NCI-H226 (cell line): ENCODE data around the gene KIF25.
"Not testable (repeated sequence)": the region's sequence is repeated elsewhere in the genome, so short reads cannot be mapped to it uniquely, and the experiment has no call there.

Experiments used
- DNase-seq: peaks from one replicate; pipeline ENCODE4 v3.0.0-alpha.2; 2015

KIF25 gene

DNA sequence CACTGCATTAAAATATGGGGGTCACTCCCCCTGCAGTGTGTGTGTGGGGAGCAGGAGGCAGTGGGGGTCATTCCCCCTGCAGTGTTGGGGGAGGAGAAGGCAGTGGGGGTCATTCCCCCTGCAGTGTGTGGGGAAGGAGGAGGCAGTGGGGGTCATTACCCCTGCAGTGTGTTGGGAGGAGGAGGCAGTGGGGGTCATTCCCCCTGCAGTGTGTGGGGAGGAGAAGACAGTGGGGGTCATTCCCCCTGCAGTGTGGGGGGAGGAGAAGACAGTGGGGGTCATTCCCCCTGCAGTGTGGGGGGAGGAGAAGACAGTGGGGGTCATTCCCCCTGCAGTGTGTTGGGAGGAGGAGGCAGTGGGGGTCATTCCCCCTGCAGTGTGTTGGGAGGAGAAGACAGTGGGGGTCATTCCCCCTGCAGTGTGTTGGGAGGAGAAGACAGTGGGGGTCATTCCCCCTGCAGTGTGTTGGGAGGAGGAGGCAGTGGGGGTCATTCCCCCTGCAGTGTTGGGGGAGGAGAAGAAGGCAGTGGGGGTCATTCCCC lies 21.3 kb upstream of the KIF25 start:
- DNase-seq: not testable (repeated sequence)

DNA sequence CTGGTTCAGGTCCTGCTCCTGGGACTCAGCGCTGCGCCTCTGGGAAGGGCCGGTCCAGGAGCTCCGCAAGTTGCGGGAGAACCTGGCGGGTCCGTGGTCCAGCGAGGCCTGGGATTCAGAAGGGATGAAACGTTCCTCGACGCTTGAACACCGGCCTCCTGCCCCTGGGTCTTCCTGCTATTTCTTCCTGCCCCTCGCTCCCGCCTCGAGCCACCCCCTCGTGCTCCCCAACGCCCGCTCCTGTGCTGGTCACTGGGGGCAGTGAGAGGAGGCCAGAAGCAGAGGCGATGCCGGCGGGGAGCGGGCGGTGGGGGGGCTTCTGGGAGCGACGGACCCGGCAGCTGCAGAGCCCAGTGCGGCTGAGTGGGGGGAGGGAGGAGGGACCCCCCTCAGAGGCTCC lies 20.8 kb upstream of the KIF25 start:
- DNase-seq: no peak

DNA sequence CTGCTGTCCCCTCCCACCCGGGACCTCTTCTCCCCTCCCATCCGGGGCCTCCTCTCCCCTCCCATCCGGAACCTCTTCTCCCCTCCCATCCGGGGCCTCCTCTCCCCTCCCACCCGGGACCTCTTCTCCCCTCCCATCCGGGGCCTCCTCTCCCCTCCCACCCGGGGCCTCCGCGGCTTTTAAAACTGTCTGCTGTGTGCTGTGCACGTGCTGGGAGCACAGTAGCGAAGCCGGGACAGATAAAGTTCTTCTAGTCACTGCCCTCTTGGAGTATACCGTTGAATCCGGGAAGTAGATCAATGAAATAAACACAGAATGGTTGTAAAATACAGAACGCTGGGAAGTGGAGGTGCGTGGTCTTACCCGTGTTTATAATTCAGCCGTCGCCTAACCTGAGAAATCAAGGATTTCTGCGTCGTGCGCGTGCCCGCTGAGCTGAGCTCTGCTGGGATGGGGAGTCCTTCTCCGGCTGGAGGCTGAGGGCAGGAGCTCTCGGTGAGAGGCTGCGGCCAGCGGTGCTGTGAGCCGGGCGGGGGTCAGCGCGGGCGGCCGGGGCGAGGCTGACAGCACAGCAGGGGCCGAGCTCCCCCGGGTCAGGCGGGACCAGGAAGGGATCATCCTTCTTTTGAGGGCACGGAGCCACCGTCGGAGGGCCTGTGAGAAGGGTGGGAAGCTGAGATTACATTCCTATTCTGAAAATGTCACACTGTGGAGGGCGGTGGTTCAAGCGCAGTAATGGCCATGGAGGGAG lies 19.6 kb upstream of the KIF25 start:
- no peak for DNase-seq

DNA sequence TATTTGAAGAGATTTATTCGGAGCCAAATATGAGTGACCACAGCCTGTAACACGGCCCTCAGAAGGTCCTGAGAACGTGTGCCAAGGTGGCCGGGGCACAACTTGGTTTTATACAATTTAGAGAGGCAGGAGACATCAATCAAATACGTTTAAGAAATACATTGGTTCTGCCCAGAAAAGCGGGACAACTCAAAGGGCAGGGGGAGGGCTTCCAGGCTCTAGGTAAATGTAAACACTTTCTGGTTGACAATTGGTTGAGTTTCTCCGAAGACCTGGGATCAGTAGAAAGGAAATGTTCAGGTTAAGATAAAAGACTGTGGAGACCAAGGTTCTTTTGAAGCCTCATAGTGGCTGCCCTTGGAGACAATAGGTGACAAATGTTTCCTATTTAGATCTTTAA lies 18.9 kb upstream of the KIF25 start:
- DNase-seq: no peak

DNA sequence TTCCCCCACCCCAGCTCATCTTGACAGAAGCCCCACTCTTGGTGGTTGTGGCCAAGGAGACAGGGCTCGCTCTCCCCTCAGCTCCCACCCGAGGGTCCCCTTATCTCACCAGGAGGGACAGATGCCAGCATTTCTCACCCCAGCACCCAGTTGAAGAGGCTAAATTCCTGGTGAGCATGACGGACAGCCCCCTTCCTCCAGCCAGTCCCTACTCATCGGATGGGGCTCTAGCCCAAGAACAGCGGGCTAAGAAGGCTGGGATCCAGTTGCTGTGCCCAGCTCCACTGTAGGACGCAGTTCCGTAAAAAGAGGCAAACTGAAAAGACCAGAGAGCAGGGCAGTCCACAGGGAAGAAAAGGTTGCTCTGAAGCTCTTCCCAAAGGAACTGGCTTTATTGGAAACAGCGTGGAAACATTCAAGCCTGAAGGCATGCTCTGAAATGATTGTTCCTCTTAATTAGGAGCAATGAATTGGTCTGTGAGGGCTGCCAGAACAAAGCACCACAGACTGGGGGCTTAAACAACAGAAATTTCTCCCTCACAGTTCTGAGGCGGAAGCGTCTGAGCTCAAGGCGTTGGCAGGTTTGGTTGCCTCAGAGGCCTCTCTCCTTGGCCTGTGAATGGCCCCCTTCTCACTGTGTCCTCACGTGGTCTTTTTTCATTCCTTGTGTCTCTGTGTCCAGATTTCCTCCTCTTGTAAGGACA lies 17.9 kb upstream of the KIF25 start:
- no peak for DNase-seq

DNA sequence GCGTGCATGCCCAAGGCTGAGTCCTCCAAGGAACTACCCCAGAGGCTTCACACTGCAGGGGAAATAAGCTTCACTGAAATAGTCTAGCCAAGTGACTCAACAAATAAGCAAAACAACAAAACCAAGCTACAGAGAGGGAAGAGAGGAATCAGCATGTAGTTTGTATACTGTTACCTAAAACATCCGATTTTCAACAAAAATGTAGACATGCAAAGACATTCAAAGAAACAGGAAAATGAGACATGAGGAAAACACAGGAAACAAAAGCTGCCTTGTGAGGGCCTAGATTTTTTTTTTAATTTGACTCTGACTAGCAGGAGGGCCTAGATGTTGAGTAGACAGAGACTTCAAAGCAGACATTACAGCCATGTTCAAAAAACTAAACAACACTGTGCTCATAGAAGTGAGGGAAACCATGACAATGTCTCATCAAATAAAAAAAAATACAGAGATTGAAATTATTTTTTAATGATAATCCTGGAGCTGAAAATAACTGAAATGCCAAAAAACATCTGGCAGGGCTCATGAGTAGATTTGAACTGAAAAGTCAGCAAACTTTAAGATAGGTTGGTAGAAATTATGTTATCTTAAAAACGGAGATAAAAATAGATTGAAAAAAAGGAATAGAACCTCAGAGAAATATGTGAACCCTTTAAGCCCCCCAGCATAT lies 16.4 kb upstream of the KIF25 start:
- DNase-seq: no peak

DNA sequence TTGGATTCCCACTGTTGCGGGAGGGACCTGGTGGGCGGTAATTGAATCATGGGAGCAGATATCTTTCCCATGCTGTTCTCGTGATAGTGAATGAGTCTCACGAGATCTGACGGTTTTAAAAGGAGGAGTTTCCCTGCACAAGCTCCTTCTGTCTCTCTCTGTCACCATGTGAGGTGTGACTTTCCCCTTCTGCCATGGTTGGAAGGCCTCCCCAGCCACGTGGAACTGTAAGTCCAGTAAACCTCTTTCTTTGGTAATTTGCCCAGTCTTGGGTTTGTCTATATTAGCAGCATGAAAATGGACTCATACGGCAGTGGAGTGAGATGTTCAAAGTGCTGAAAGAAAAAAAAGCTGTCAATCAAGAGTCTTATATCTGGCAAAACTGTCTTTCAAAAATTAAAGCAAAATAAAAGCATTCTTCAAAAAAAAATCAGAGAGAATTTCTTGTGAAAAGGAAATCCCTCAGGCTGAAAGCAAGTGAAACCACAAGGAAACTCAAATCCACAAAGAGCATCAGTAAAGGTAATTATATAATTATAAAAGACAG lies 15.5 kb upstream of the KIF25 start:
- no peak for DNase-seq

DNA sequence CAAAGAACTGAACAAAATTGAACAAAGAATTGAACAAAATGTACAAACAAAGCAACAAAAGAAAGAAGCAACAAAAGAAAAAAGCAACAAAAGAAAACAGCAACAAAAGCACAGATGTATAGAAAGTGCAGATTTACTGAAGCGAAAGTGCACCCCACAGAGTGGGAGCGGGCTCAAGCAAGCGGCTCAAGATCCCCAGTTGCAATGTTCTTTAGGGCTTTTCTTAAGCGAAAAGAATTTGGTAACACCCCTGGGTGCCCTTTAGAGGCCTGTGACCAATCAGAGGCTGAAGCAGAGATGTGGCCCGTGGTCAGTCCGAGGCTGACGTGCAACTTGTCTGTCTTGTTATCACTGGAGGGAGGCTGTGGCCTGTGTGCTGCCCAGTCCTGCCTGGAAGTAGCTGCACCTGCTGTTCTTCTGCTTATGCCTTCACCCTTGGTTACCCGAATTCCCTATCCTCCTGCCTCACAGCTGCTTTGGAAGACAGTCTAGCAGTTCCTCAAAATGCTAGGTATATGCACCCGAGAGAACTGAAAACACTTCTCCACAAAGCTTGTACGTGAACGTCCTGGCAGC lies 13.2 kb upstream of the KIF25 start:
- DNase-seq: no peak

DNA sequence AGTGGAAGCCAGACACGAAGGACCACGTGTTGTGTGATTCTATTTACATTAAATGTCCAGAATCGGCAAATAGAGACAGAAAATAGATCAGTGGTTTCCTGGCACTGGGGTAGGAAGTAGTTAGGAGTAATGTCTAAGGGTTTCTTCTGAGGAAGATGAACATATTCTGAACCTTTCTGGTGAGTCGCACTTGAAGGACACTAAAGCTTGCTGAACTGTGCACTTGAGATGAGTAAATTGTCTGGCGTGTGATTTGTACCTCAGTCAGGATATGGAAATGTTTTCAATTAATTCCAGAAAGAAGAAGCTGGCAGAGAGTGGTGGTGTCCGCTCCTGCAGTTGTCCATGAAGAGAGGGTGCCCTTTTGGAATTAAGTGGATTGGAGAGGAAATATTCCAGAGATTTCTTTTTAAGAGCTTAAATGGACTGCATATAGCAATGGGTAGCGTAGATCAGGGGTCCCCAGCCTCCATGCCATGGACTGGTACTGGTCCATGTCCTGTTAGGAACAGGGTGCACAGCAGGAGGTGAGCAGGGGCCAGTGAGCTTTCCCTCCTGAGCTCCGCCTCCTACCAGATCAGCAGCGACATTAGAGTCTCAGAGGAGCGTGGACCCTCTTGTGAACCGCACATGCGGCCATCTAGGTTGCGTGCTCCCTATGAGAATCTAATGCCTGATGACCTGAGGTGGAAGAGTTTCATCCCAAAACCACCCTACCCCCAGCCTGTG lies 12.4 kb upstream of the KIF25 start:
- DNase-seq: no peak

DNA sequence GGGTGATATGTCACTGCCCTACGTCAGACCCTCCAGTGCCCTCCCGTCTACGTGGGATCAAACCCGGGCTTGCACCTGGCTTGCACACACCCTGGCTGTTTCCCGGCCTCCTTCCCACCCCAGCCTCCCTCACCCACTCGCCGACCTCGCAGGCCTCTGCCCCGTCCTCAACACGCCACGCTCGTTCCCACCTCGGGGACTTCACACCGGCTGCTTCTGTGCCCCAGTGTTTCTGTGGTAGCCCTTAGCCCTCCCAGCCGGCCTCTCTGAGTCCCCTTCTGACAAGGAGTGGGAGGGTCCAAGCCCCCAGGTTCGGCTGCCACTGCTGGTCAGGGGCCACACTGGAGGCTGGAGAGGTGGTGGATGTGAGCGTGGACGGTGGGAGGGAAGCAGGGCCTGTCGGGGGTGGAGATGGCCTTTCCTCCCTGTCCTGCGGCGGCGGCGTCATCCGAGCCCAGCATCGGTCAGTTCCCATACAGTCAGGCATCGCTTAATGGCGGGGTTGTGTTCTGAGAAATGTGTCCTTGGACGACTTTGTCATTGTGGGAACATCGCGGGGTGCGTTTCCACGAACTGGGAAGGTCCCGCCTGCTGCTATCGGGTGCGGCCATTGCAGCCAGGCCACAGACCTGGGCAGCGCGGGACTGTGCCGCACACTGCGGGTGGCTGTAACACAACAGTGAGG lies 11.4 kb upstream of the KIF25 start:
- DNase-seq: no peak

DNA sequence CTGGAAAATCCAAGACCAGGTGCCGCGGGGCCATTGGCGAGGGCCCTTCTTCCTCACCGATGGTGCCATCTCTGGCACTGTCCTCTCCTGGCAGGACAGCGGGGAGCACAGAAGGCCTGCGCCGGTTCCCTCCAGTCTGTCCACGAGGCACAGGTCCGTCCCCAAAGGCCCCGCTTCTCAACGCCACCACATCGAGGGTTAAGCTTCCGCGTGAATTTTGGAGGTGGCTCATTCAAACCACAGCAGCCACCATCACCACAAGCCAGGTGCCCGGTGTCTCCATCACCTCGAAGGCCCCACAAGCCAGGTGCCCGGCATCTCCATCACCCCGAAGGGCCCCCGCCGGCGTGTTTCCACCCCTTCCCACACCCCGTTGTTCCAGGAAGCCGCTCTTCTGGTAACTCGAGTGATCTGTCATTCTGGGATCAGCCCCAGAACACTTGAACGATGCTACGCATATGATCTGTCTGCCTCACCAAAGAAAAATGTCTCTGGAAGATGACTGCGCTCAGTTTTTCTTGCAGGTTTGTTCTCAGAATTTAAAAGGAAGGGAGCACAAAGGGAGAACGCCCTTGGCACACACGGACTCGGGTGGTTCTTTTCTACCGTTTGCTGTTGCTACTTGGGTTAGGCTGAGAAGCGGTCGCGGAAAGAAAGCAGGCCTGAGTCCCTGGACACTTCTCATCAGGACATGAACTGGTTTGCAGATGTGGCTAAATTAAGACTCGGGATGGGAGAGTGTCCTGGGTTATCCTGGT lies 9.9 kb upstream of the KIF25 start:
- DNase-seq: no peak

DNA sequence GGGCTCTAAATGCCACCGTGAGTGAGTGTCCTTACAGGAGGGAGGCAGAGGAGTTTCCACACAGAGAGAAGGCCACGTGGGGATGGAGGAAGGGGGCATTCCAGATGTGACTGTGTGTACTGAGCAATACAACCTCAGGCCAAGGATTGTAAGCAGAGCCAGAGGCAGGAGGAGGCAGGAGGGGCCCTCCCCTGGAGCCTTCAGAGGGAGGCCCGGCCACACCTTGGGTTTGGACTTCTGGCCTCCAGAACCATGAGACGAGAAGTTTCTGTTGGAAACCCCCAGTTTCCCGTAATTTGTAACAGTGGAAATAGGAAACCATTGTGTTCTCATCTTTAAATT lies 9.3 kb upstream of the KIF25 start:
- no peak for DNase-seq

DNA sequence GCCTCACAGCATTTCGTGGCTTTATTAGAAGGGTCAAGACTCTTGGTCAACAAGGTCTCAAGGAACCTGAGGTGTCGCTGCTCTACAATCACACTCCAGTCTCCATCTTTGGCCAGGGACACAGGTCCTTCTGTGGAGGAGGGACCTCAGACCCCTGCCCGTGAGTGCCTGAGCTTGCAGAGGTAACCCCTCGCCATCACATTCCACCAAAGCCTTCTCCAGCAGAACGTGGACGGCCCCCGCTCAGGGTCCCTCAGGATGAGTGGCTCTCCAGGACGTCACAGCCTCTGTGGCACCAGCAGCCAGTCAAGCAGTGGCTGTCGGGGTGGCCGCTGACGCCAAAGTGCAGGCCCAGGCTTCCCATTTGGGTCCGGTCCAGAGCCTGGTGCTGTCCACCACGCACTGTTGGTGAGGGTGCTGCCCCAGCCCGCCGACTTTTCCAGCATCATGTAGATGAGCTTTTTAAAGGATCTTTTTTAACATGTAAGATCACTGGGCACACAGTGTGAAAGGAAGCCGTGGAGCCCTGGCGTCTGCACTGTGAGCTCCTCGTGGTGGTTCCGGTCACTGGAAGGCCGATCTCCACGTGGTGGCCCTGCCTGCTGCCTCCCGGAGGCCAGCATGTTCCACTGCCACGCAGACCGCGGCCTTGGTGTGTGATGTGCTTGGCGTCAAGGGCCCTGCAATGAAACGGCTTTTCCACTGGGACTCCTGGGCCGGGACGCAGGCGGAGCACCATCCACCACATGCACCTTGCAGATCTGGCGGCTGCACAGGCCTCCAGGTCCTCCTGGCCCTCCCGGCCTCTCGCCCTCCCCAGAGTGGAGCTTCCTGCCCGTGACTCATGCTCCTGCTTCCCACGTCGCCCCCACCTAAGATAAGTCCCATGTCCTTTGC lies 8.3 kb upstream of the KIF25 start:
- no peak for DNase-seq

DNA sequence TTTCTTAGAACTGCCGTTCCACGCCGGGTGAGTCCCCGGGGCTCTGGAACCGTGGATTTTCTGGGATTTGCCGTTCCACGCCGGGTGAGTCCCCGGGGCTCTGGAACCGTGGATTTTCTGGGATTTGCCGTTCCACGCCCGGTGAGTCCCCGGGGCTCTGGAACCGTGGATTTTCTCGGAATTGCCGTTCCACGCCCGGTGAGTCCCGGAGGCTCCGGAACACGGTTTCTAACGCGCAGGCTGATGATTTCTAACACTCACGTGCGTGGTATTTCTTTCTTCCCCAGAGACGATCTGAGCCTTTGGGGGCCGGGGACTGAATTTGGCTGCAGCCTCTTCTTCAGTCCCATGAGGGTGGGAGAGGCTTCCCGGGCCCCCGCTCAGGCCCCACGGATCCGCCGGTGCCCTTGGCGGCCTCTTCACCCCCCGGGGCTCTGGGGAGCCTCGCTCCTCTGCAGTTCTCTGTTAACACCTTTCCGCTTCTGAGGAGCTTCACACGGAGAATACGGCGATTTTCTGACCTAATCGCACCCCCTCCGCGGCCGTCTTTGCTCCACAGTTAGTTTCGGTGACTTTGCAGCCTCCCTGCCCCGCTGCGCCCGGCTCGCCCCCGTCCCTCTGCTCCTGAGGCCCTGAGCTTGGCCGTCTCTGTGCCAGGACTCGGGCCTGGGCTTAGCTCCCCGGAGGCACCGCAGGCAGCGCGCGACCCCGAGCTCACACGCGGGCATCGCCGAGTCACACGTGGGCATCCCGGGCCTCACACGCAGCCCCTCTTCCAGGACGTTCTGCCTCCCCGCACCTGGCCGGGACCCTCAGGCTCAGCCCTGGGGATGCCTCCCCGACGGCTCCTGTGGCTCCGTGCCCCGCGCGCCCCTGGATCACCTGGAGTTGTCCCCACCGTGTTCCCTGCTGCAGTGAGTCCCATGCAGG lies 7.2 kb upstream of the KIF25 start:
- no peak for DNase-seq

DNA sequence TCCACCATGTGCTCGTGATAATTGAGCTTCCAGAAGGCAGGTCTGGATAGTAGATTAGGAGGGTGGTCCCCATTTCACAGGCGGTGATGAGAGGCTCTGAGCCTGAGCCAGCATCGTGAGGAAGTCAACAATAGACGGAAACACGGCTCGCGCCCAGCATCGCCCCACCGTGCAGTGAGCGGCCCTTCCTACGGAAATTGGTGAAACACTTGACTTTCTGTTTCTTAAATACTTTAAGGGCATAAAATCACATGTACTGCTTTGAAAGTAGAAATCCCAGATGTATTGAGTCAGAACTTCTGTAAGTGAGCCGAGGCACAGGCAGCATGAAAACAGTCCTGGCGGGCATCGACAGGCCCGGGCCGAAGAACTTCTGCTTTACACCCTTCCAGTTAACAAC lies 4.3 kb upstream of the KIF25 start:
- no peak for DNase-seq

DNA sequence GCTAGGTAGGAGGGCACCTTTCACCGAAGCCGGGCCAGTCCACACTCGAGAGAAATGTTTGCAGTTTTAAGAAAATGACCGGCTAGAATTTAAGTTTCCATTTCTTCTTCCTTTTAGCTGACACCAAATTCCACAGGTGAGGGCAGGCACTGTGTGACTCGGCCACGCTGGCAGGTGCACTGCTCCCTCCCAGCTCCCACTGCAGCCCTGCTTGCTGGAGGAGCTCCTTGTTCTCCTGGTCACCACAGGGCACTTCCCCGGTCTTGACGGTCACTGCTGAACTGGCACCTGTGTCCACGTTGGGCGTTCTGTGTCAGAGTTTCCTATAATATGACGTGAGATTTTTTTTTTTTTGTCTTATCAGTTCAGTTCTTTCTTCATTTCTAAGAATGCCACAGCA lies 3.6 kb upstream of the KIF25 start:
- DNase-seq: no peak

DNA sequence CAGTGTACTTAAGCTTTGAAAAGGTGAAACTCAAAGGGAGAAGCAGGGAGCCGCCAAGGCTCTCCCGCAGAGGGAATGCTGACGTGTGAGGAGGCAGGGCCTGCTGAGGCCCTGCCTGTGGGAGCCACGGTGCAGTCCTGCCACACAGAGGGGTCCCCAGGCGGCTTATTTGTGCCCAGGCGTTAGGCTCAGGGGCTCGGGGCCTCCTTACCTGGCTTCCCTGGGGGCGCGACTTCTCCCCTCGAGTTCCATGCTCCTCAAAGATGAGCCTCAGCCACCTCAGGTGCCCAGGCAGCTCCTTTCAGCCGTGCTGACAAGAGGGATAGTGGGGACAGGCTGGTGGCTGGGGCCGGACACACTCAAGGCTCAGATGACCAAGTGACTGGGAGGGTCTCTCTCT lies 2.2 kb upstream of the KIF25 start:
- no peak for DNase-seq

DNA sequence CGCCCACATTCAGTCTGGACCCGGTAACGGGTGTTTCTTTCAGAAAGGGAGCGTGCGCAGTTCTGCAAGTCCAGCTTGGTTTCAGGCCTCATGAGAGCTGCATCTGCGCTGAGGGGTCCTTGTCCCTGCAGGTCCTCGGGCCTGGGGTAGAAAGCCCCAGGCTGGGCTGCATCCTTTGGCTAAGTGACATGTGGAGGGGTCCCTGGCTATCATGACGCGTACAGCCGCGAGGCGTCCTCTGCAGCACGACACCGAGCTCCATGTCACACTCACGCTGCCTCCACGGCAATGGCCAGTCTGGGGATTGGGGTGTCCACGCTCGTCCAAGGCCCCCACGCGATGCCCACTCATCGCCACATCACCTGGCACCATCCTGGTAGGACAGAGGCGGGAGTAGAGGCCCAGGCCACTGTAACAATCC lies 1.7 kb upstream of the KIF25 start:
- no peak for DNase-seq
